Immature natural killer cell (primary cell): Measurements from ENCODE around the gene IVNS1ABP. TPM values are rescaled to one million over a fixed set of nuclear protein-coding genes. Genes with fewer than 3 reads are reported as not detected.
"Not testable (repeated sequence)": the region's sequence is repeated elsewhere in the genome, so short reads cannot be mapped to it uniquely, and the experiment has no call there.

Experiments
- DNase-seq, 3 donors: peaks; one replicate each; pipeline ENCODE4 v3.0.0; 2022; ENCODE audit warnings: mixed read lengths in 1 of 3
- H3K27ac Mint-ChIP-seq, 6 donors: one replicate each; pipeline ENCODE4 v1.8.0; 2020; ENCODE audit warnings: mixed read lengths in 6 of 6, mild to moderate bottlenecking in 5 of 6, inconsistent platforms in 4 of 6, moderate library complexity in 3 of 6
- H3K27me3 Mint-ChIP-seq, 3 donors: one replicate each; pipeline ENCODE4 v1.8.0; 2020 to 2021; ENCODE audit warnings: low read depth in 3 of 3, mild to moderate bottlenecking in 3 of 3, mixed read lengths in 3 of 3, moderate library complexity in 3 of 3, inconsistent platforms in 1 of 3
- H3K36me3 Mint-ChIP-seq, 3 donors: one replicate each; pipeline ENCODE4 v1.8.0; 2020; ENCODE audit warnings: mixed read lengths in 3 of 3, inconsistent platforms in 2 of 3, mild to moderate bottlenecking in 2 of 3
- H3K4me1 Mint-ChIP-seq, 2 donors: one replicate each; pipeline ENCODE4 v1.8.0; 2020; ENCODE audit warnings: inconsistent platforms in 2 of 2, mild to moderate bottlenecking in 2 of 2, mixed read lengths in 2 of 2, moderate library complexity in 1 of 2
- H3K4me3 Mint-ChIP-seq, 5 donors: one replicate each; pipeline ENCODE4 v1.8.0; 2020; ENCODE audit warnings: mild to moderate bottlenecking in 5 of 5, mixed read lengths in 5 of 5, inconsistent platforms in 3 of 5, moderate library complexity in 3 of 5
- H3K9me3 Mint-ChIP-seq, 6 donors: one replicate each; pipeline ENCODE4 v1.8.0; 2020; ENCODE audit warnings: mild to moderate bottlenecking in 6 of 6, mixed read lengths in 6 of 6, inconsistent platforms in 4 of 6, moderate library complexity in 3 of 6
- polyA plus RNA-seq, 3 donors: library from polyadenylated mRNA; unstranded; fragments of 300-500 nt; fragmentation: Illumina TruSeq; gene quantifications; one replicate each; pipeline ENCODE4 v1.2.3, GENCODE V29; 2021

The IVNS1ABP gene
- polyA plus RNA-seq, 3 donors from 2014 or later, result 68.6 to 146 (median 110) TPM

GRCh38 chr1:185321104-185321503, 4.1 kb upstream of the IVNS1ABP start:
- not testable (repeated sequence) for H3K36me3 Mint-ChIP-seq, DNase-seq, H3K27ac Mint-ChIP-seq, H3K9me3 Mint-ChIP-seq, H3K4me3 Mint-ChIP-seq
- Mint-ChIP-seq H3K4me1 (peaks cover 19 to 27% of the 10 kb centered on the region in 2 donors), H3K27me3 (peaks cover 11 to 20% (median 18%) of the 10 kb centered on the region in 3 donors)

- Mint-ChIP-seq H3K27me3 (peaks cover 11 to 28% (median 25%) of the 10 kb centered on the region in 3 donors), H3K4me1 (peaks cover 37 to 46% of the 10 kb centered on the region in 2 donors), H3K4me3 (peak overlapping the region in 1 of 5 donors; percentile 12), H3K27ac (peak overlapping the region; percentile 70 to 99 (median 98)), H3K9me3 (no peaks in the 10 kb centered on the region), H3K36me3 (peaks cover 0 to 8% (median 0%) of the 10 kb centered on the region in 3 donors)
- DNase-seq, result no peak
Measured at GRCh38 chr1:185319139-185319475, 2.1 kb upstream of the IVNS1ABP start.

GRCh38 chr1:185318431-185319138, 1.5 kb upstream of the IVNS1ABP start:
- H3K9me3 Mint-ChIP-seq, result no peaks in the 10 kb centered on the region
- H3K27me3 Mint-ChIP-seq, result peaks cover 11 to 28% (median 25%) of the 10 kb centered on the region in 3 donors
- peaks cover 43 to 52% of the 10 kb centered on the region in 2 donors for H3K4me1 Mint-ChIP-seq
- no peak for DNase-seq
- peak overlapping the region; percentile 93 to 99 (median 96) for H3K4me3 Mint-ChIP-seq
- peak overlapping the region; percentile 95 to 99 (median 99) for H3K27ac Mint-ChIP-seq
- H3K36me3 Mint-ChIP-seq, result peaks cover 0 to 8% (median 0%) of the 10 kb centered on the region in 3 donors

GRCh38 chr1:185317886-185318310, 855 bp upstream of the IVNS1ABP start:
- Mint-ChIP-seq H3K27ac (peak overlapping the region; percentile 95 to 99 (median 99)), H3K36me3 (peaks cover 0 to 6% (median 0%) of the 10 kb centered on the region in 3 donors), H3K4me1 (peaks cover 50 to 58% of the 10 kb centered on the region in 2 donors), H3K4me3 (peak overlapping the region; percentile 93 to 99 (median 96)), H3K27me3 (peaks cover 11 to 28% (median 25%) of the 10 kb centered on the region in 3 donors), H3K9me3 (no peaks in the 10 kb centered on the region)
- DNase-seq, result peak; percentile 85 to 86 (median 85)

GRCh38 chr1:185316163-185317033, 645 bp downstream of the IVNS1ABP start:
- peaks cover 0 to 3% (median 0%) of the 10 kb centered on the region in 3 donors for H3K36me3 Mint-ChIP-seq
- H3K4me1 Mint-ChIP-seq, result peaks cover 63 to 73% of the 10 kb centered on the region in 2 donors
- no peaks in the 10 kb centered on the region for H3K9me3 Mint-ChIP-seq
- H3K4me3 Mint-ChIP-seq, result peak overlapping the region; percentile 93 to 99 (median 96)
- DNase-seq, result peak; percentile 89 to 91 (median 90)
- peak overlapping the region; percentile 95 to 99 (median 99) for H3K27ac Mint-ChIP-seq
- H3K27me3 Mint-ChIP-seq, result peaks cover 11 to 28% (median 25%) of the 10 kb centered on the region in 3 donors

GRCh38 chr1:185315445-185316071, 1.5 kb downstream of the IVNS1ABP start:
- Mint-ChIP-seq H3K27ac (peak overlapping the region; percentile 95 to 99 (median 99)), H3K4me3 (peak overlapping the region; percentile 93 to 99 (median 96))

GRCh38 chr1:185314411-185314810, 2.6 kb downstream of the IVNS1ABP start:
- H3K9me3 Mint-ChIP-seq, result no peaks in the 10 kb centered on the region
- peaks cover 0 to 9% (median 6%) of the 10 kb centered on the region in 3 donors for H3K36me3 Mint-ChIP-seq

More at GRCh38 chr1:185315445-185316071, 1.5 kb downstream of the IVNS1ABP start:
- Mint-ChIP-seq H3K4me1 (peaks cover 68 to 82% of the 10 kb centered on the region in 2 donors), H3K27me3 (peaks cover 11 to 28% (median 27%) of the 10 kb centered on the region in 3 donors), H3K36me3 (peaks cover 0 to 6% (median 4%) of the 10 kb centered on the region in 3 donors), H3K9me3 (no peaks in the 10 kb centered on the region)
- DNase-seq, result no peak

GRCh38 chr1:185312361-185313138, 4.5 kb downstream of the IVNS1ABP start:
- H3K9me3 Mint-ChIP-seq, result no peaks in the 10 kb centered on the region
- H3K27me3 Mint-ChIP-seq, result peaks cover 7 to 22% (median 21%) of the 10 kb centered on the region in 3 donors
- no peak for DNase-seq
- H3K4me1 Mint-ChIP-seq, result peaks cover 51 to 84% of the 10 kb centered on the region in 2 donors
- H3K4me3 Mint-ChIP-seq, result peak overlapping the region; percentile 93 to 99 (median 96)
- H3K27ac Mint-ChIP-seq, result peak overlapping the region in 5 of 6 donors; percentile 11 to 95 (median 80)
- peaks cover 4 to 22% (median 13%) of the 10 kb centered on the region in 3 donors for H3K36me3 Mint-ChIP-seq

More at GRCh38 chr1:185314411-185314810, 2.6 kb downstream of the IVNS1ABP start:
- H3K27me3 Mint-ChIP-seq, result peaks cover 11 to 28% (median 27%) of the 10 kb centered on the region in 3 donors
- peak overlapping the region; percentile 93 to 99 (median 96) for H3K4me3 Mint-ChIP-seq
- DNase-seq, result no peak
- peaks cover 68 to 84% of the 10 kb centered on the region in 2 donors for H3K4me1 Mint-ChIP-seq
- peak overlapping the region; percentile 63 to 95 (median 72) for H3K27ac Mint-ChIP-seq

GRCh38 chr1:185311589-185312225, 5.3 kb downstream of the IVNS1ABP start:
- Mint-ChIP-seq H3K27me3 (peaks cover under 1 to 14% (median 13%) of the 10 kb centered on the region in 3 donors), H3K36me3 (peaks cover 9 to 30% (median 19%) of the 10 kb centered on the region in 3 donors), H3K27ac (peak overlapping the region in 4 of 6 donors; percentile 57 to 95 (median 81)), H3K9me3 (no peaks in the 10 kb centered on the region), H3K4me3 (peak overlapping the region; percentile 12 to 99 (median 93)), H3K4me1 (peaks cover 48 to 89% of the 10 kb centered on the region in 2 donors)
- DNase-seq, result no peak

GRCh38 chr1:185309566-185309965, 7.5 kb downstream of the IVNS1ABP start:
- Mint-ChIP-seq H3K4me3 (no peak overlapping the region), H3K9me3 (no peaks in the 10 kb centered on the region), H3K36me3 (peaks cover 21 to 51% (median 36%) of the 10 kb centered on the region in 3 donors), H3K27ac (peak overlapping the region in 2 of 6 donors; percentile 34 to 46), H3K4me1 (peaks cover 39 to 95% of the 10 kb centered on the region in 2 donors), H3K27me3 (peaks cover 0 to 2% (median 0%) of the 10 kb centered on the region in 3 donors)
- DNase-seq, result no peak

GRCh38 chr1:185308126-185308525, 8.9 kb downstream of the IVNS1ABP start:
- DNase-seq, result no peak
- Mint-ChIP-seq H3K9me3 (no peaks in the 10 kb centered on the region), H3K4me3 (no peak overlapping the region), H3K36me3 (peaks cover 30 to 63% (median 42%) of the 10 kb centered on the region in 3 donors), H3K27ac (peak overlapping the region; percentile 8 to 71 (median 44)), H3K27me3 (peaks cover 0 to 2% (median 2%) of the 10 kb centered on the region in 3 donors), H3K4me1 (peaks cover 24 to 91% of the 10 kb centered on the region in 2 donors)

GRCh38 chr1:185305419-185305818, 11.6 kb downstream of the IVNS1ABP start:
- Mint-ChIP-seq H3K36me3 (peaks cover 31 to 77% (median 43%) of the 10 kb centered on the region in 3 donors), H3K27me3 (peaks cover 0 to 2% (median 0%) of the 10 kb centered on the region in 3 donors), H3K4me3 (no peak overlapping the region), H3K9me3 (no peaks in the 10 kb centered on the region), H3K4me1 (peaks cover 4 to 81% of the 10 kb centered on the region in 2 donors), H3K27ac (peak overlapping the region in 4 of 6 donors; percentile 18 to 74 (median 64))
- DNase-seq, result no peak
